ENCODE data around the gene NEUROD4.

The NEUROD4 gene

DNA sequence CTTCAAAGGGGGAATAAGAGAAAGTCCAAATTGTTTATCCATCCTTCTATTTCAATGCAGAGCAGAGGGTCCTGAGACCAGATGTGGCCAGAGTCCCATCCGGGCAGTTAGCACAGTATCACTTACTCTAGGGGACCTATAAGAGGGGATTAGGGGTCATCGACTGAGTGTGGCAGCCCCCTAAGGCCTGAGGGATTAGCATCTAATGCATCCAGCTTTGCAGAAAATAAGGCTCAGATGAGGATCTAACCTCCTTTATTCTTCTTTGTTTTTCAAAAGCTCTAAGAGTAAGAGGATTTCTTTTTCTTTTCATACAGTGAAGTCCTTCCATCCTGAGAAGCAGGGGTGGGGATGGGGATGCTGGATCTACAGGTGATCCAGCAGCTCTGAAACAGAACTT lies 43.5 kb downstream of the NEUROD4 start:
- no peaks in the 10 kb centered on the region for H3K36me3 Mint-ChIP-seq
- H3K4me1 Mint-ChIP-seq (ENCODE audit: low read depth), result peaks cover 8% of the 10 kb centered on the region
- no peak overlapping the region for H3K4me3 Mint-ChIP-seq
- H3K9me3 Mint-ChIP-seq (ENCODE audit: low read depth), result no peaks in the 10 kb centered on the region
- H3K27ac Mint-ChIP-seq, result no peak overlapping the region
- H3K27me3 Mint-ChIP-seq, result no peaks in the 10 kb centered on the region

DNA sequence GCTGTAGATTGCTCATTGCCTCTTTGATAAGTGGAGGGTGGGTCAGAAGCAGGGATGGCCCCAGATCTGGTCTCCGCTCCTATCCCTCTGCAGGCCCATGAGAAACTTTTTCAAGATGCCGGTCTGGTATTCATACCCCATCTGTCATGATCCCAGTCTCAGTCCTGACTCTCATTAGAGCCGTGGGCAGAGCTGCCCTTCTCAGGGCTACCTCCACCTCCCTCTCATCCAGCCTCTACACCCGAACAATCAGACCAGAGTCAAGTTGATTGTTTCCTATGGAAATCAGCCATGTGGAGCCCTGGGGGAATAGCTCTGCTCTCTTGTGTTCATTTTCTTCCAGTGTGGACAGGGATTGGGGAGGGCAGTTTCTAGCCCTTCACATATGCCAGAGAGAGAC lies 45.8 kb downstream of the NEUROD4 start:
- no peaks in the 10 kb centered on the region for H3K36me3 Mint-ChIP-seq
- no peak overlapping the region for H3K4me3 Mint-ChIP-seq
- peaks cover 7% of the 10 kb centered on the region for H3K4me1 Mint-ChIP-seq (ENCODE audit: low read depth)
- H3K9me3 Mint-ChIP-seq (ENCODE audit: low read depth), result no peaks in the 10 kb centered on the region
- H3K27me3 Mint-ChIP-seq, result no peaks in the 10 kb centered on the region
- no peak overlapping the region for H3K27ac Mint-ChIP-seq

DNA sequence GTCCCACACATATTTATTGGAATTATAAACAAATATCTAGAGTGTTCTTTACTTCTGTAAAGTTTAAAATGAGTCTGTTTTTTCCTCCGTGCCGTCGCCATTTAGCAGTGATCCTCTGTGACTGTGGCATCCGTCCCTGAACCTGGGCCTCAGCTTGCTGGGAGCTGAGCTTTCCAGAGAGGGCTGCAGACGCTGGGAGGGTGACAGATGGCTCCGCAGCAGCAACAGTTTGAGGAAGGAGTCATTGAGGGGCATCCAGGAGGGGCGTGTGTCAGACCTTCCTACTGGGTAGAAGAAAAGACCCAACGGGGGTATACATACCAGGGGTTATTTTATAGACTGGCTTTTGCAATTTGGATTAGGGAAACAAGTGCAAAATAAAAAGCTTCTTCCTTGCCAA lies 47.9 kb downstream of the NEUROD4 start:
- Mint-ChIP-seq H3K36me3 (no peaks in the 10 kb centered on the region), H3K4me3 (no peak overlapping the region), H3K4me1 (ENCODE audit: low read depth) (peaks cover 6% of the 10 kb centered on the region), H3K27ac (no peak overlapping the region), H3K27me3 (no peaks in the 10 kb centered on the region), H3K9me3 (ENCODE audit: low read depth) (no peaks in the 10 kb centered on the region)

DNA sequence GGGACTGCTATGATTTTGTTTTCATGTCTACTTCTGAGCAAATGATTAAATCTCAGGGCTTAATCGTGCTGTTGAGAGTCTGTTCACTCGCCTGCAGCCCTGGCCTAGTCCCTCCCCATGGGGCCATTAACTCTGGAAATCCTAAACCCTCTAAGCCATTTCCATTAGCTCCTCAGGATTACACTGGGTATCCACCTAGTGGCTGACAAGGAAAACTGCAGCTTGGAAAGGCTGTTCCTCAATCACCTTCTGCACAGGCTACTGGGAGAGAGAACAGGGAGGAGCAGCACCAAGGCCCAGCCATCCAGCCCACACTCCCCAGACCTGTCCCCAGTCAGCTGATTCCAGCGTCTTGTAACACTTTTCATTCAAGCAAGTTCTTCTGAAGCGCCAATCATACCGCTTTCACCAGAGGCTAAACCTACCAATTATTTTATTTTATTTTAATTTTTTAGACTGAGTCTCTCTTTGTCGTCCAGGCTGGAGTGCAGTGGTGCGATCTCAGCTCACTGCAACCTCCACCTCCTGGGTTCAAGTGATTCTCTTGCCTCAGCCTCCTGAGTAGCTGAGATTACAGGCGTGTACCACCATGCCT lies 48.7 kb downstream of the NEUROD4 start:
- no peaks in the 10 kb centered on the region for H3K36me3 Mint-ChIP-seq
- peaks cover 9% of the 10 kb centered on the region for H3K4me1 Mint-ChIP-seq (ENCODE audit: low read depth)
- H3K27ac Mint-ChIP-seq, result no peak overlapping the region
- no peaks in the 10 kb centered on the region for H3K9me3 Mint-ChIP-seq (ENCODE audit: low read depth)
- H3K27me3 Mint-ChIP-seq, result no peaks in the 10 kb centered on the region
- no peak overlapping the region for H3K4me3 Mint-ChIP-seq

DNA sequence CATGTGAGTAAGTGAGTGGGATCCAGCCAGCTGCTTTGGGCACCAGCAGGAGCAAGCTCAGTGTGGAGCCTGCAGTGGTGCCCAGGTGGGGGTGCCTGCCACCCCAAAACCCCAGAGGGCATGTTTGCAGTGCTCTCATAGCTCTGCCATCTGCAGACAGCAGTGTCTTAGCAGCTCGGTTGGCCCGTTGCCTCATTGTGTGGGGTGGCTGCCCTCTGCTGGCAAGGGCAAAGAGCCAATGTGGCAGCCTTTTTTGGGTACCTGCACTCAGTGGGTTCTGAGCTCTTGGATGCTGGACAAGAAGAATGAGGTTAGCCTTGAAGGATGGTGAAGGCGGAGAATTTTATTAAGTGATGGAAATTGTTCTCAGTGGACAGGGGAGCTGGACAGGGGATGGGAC lies 52.3 kb downstream of the NEUROD4 start:
- Mint-ChIP-seq H3K27me3 (peaks cover 18% of the 10 kb centered on the region), H3K4me3 (no peak overlapping the region), H3K27ac (no peak overlapping the region), H3K4me1 (ENCODE audit: low read depth) (peaks cover 9% of the 10 kb centered on the region), H3K36me3 (no peaks in the 10 kb centered on the region), H3K9me3 (ENCODE audit: low read depth) (no peaks in the 10 kb centered on the region)

DNA sequence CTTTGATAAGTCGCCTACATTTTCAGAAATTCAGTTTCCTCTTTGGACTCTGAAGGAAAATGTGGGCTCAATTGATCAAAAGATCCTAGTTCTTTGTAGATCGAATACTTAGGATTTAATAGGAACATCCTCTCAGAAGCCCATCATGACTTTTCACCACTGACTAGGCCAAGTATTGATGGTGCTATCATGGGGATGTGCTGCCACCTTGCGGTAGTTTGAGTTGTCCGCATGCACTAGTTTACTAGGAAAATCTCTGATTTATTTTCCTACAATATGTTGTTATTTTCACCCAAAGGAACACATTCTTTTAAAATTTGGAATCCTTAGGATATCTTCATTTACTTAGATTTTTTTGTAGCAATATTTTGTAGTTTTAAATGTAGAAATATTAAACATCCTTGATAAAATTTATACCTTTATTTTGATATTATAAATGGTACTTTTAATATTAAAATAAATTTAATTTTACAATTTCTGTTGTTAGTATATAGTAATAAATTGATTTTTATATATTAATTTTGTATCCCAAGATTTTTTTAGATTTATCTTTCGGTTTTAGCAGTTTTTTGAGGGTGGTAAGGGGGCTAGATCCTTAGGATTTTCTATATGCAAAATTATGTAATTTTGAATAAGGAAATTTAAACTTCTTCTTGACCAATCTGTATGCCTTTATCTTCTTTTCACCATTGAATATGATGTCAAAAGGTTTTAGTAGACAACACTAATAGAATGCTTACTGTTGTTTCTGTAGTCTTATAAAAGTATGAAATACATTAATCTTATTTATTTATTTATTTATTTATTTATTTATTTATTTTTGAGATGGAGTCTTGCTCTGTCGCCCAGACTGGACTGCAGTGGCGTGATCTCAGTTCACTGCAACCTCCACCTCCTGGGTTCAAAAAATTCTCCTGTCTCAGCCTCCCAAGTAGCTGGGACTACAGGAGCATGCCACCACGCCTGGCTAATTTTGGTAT lies 53.6 kb downstream of the NEUROD4 start:
- H3K36me3 Mint-ChIP-seq, result no peaks in the 10 kb centered on the region
- H3K4me1 Mint-ChIP-seq (ENCODE audit: low read depth), result peaks cover 9% of the 10 kb centered on the region
- peaks cover 21% of the 10 kb centered on the region for H3K27me3 Mint-ChIP-seq
- H3K4me3 Mint-ChIP-seq, result no peak overlapping the region
- H3K27ac Mint-ChIP-seq, result no peak overlapping the region
- H3K9me3 Mint-ChIP-seq (ENCODE audit: low read depth), result no peaks in the 10 kb centered on the region

DNA sequence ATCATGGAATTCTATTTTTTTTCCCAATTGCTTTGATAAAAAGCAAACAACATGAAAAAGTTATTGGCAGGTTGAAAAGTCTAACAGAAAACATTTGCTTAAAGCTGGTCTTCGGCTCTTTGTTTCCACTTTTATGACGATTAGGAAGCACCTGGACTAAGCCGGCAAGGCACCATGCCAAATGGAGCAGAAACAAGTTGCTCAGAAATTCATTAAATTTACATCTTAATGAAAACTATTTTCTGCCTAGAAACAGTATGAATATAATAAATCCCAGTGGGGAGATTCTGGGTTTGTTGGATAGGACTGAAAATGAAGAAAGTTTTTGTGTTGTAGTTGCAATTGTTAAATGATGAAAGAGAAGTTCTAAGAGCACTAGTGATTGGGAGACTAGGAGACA lies 55.0 kb downstream of the NEUROD4 start:
- Mint-ChIP-seq H3K4me1 (ENCODE audit: low read depth) (peaks cover 6% of the 10 kb centered on the region), H3K27me3 (peaks cover 22% of the 10 kb centered on the region), H3K27ac (no peak overlapping the region), H3K36me3 (no peaks in the 10 kb centered on the region), H3K4me3 (no peak overlapping the region), H3K9me3 (ENCODE audit: low read depth) (no peaks in the 10 kb centered on the region)
